Activated CD8-positive, alpha-beta T cell treated with anti-CD3 and anti-CD28 coated beads, Interleukin-2, amount 10 ng/mL, durations not matched to agents 7 days and 5 days (primary cell): ENCODE measurements around the gene RET. TPM values are rescaled to one million over a fixed set of nuclear protein-coding genes. Genes with fewer than 3 reads are reported as not detected.
A peak's percentile ranks its signal among the peaks of the same experiment; 100 is the strongest.

ENCODE experiments used
- ATAC-seq: fragments of 150-1000 bp; cut with Tn5 transposase; one replicate; pipeline ENCODE4 v1.10.0; 2021; ENCODE audit warnings: moderate library complexity
- CTCF ChIA-PET: fragments of 350-600 bp; sonication (Branson Sonifier 250); formaldehyde crosslinking; loops from one replicate; lab custom pipeline; 2021; ENCODE audit warnings: antibody characterized with exemption; lab: Charles Lee
- POLR2A ChIA-PET: fragments of 350-600 bp; sonication (Branson Sonifier 250); formaldehyde crosslinking; loops from one replicate; lab custom pipeline; 2021; ENCODE audit warnings: antibody characterized with exemption; lab: Charles Lee
- DNase-seq: peaks from one replicate; pipeline ENCODE4 v3.0.0-alpha.2; 2020
- H3K27ac Mint-ChIP-seq: one replicate; pipeline ENCODE4 v1.8.0; 2021; ENCODE audit warnings: mild to moderate bottlenecking, mixed read lengths
- H3K27me3 Mint-ChIP-seq: one replicate; pipeline ENCODE4 v1.8.0; 2021; ENCODE audit warnings: low read depth, mixed read lengths
- H3K36me3 Mint-ChIP-seq: one replicate; pipeline ENCODE4 v1.8.0; 2021; ENCODE audit warnings: low read depth, mixed read lengths
- H3K4me1 Mint-ChIP-seq: one replicate; pipeline ENCODE4 v1.8.0; 2021; ENCODE audit warnings: low read depth, mixed read lengths
- H3K4me3 Mint-ChIP-seq: one replicate; pipeline ENCODE4 v1.8.0; 2021; ENCODE audit warnings: mild to moderate bottlenecking, mixed read lengths
- H3K9me3 Mint-ChIP-seq: one replicate; pipeline ENCODE4 v1.8.0; 2022; ENCODE audit warnings: mixed read lengths; ENCODE audit not compliant: insufficient read depth
- total RNA-seq, 2 experiments: library from RNA; stranded (reverse); gene quantifications; one replicate each; pipeline ENCODE4 v1.2.3, GENCODE V29; 2021

The RET gene
- total RNA-seq, 2 experiments from 2014 or later = 0.13 to 0.34 TPM

DNA sequence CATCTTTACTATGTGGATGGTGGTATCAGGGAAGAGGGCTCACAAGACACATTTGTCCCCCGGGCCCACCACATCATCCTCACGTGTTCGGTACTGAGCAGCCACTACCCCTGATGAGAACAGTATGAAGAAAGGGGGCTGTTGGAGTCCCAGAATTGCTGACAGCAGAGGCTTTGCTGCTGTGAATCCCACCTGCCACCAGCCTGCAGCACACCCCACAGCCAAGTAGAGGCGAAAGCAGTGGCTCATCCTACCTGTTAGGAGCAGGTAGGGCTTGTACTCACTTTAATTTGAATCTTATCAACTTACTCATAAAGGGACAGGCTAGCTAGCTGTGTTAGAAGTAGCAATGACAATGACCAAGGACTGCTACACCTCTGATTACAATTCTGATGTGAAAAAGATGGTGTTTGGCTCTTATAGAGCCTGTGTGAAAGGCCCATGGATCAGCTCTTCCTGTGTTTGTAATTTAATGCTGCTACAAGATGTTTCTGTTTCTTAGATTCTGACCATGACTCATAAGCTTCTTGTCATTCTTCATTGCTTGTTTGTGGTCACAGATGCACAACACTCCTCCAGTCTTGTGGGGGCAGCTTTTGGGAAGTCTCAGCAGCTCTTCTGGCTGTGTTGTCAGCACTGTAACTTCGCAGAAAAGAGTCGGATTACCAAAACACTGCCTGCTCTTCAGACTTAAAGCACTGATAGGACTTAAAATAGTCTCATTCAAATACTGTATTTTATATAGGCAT lies 52.3 kb downstream of the RET start:
- Mint-ChIP-seq H3K27me3 (no peaks in the 10 kb centered on the region), H3K36me3 (no peaks in the 10 kb centered on the region), H3K27ac (peak overlapping the region; percentile 63), H3K4me3 (peak overlapping the region; percentile 24), H3K9me3 (no peaks in the 10 kb centered on the region), H3K4me1 (peaks cover 61% of the 10 kb centered on the region)
- DNase-seq (peak; percentile 57), ATAC-seq (peak; percentile 81)
- POLR2A ChIA-PET = interaction anchor here (1.0 to 8.0 kb wide), 3 partner anchors 8 to 14 kb away, joined by 3 to 101 read pairs (median 15); partner anchors contain the start of gene CSGALNACT2
- CTCF ChIA-PET = interaction anchor here (0.6 to 1.8 kb wide), 6 partner anchors 8 to 323 kb away, joined by 3 to 14 read pairs (median 4); partner anchors contain the start of gene CSGALNACT2

DNA sequence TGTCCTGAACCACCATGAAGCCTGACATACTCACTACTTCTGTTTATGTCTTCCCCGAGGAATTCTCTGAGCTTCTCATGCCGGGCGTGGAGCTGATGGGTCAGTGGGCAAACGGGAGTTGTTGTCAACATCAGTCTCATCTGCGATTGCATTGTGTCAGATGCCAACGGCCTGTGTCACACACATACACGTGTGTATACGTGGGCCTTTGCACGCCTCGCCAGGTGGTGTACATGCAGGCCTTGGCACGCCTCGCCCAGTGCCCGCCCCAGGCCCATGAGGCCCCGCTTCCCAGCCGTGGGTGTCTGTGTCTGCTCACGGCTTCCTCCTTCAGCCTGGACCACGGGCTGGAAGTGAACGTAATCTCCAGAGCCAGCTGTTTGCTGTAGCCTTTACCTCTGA lies 53.9 kb downstream of the RET start:
- no peak overlapping the region for H3K27ac Mint-ChIP-seq
- CTCF ChIA-PET = interaction anchor here (1.2 kb wide), 1 partner anchor 10 kb away, joined by 4 read pairs; no protein-coding TSS in a partner anchor
- H3K4me3 Mint-ChIP-seq = no peak overlapping the region
- no peaks in the 10 kb centered on the region for H3K9me3 Mint-ChIP-seq
- DNase-seq (peak; percentile 18), ATAC-seq (no peak)
- H3K4me1 Mint-ChIP-seq = peaks cover 70% of the 10 kb centered on the region
- H3K36me3 Mint-ChIP-seq = peaks cover 4% of the 10 kb centered on the region
- POLR2A ChIA-PET = interaction anchor here (2.3 to 8.0 kb wide), 2 partner anchors 9 to 10 kb away, joined by 15 to 101 read pairs; partner anchors contain the start of gene CSGALNACT2
- no peaks in the 10 kb centered on the region for H3K27me3 Mint-ChIP-seq

DNA sequence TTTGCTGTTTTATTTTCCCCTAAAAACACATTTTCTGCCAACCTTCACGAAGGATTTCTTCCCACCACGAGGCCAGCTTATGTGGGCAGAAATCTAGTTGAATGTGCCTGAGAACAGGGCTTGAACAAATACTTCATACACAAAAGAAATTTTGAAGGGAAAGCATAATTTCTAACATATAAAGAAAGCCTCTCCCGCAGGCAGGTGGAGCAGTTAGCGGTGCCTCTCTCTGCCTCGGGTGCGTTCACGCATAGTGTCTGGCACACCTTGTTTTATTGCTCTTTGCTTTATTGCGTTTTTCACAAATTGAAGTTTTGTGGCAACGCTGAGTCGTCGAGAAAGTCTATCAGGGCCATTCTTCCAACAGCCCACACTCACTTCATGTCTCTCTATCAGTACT lies 54.4 kb downstream of the RET start:
- Mint-ChIP-seq H3K36me3 (peaks cover 8% of the 10 kb centered on the region), H3K27ac (no peak overlapping the region), H3K4me3 (no peak overlapping the region), H3K9me3 (no peaks in the 10 kb centered on the region), H3K4me1 (peaks cover 71% of the 10 kb centered on the region), H3K27me3 (no peaks in the 10 kb centered on the region)
- ATAC-seq = no peak
- peak; percentile 16 for DNase-seq
- POLR2A ChIA-PET = interaction anchor here (8.0 kb wide), 1 partner anchor 8 kb away, joined by 101 read pairs; the partner anchor contains the start of gene CSGALNACT2
- CTCF ChIA-PET = no interaction called here

DNA sequence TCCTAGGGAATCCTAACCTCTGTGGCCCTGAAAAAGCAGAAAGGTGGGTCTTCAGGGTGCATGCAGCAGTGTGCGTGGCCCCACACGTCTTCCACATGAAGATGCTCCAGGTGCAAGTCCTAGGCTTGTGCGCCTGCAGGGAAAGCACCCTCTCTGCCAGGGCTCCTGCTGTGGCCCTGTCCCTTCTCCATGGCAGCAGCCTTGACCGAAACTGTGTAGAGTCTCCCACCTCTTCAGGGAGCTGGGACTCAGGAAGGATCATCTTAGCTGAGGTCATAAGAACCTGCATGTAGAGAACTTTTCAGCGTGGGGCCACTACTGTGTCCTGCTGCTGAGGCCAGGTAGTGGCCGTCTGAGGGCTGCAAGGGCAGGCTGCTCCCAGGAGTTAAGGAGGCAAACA lies 55.0 kb downstream of the RET start:
- H3K36me3 Mint-ChIP-seq = peaks cover 11% of the 10 kb centered on the region
- peaks cover 71% of the 10 kb centered on the region for H3K4me1 Mint-ChIP-seq
- ChIA-PET POLR2A (no interaction called here), CTCF (interaction anchor here (1.6 to 2.0 kb wide), 2 partner anchors 10 to 70 kb away, joined by 5 to 20 read pairs; no protein-coding TSS in a partner anchor)
- H3K27ac Mint-ChIP-seq = no peak overlapping the region
- H3K4me3 Mint-ChIP-seq = no peak overlapping the region
- ATAC-seq = no peak
- no peaks in the 10 kb centered on the region for H3K27me3 Mint-ChIP-seq
- H3K9me3 Mint-ChIP-seq = no peaks in the 10 kb centered on the region
- DNase-seq = peak; percentile 17

DNA sequence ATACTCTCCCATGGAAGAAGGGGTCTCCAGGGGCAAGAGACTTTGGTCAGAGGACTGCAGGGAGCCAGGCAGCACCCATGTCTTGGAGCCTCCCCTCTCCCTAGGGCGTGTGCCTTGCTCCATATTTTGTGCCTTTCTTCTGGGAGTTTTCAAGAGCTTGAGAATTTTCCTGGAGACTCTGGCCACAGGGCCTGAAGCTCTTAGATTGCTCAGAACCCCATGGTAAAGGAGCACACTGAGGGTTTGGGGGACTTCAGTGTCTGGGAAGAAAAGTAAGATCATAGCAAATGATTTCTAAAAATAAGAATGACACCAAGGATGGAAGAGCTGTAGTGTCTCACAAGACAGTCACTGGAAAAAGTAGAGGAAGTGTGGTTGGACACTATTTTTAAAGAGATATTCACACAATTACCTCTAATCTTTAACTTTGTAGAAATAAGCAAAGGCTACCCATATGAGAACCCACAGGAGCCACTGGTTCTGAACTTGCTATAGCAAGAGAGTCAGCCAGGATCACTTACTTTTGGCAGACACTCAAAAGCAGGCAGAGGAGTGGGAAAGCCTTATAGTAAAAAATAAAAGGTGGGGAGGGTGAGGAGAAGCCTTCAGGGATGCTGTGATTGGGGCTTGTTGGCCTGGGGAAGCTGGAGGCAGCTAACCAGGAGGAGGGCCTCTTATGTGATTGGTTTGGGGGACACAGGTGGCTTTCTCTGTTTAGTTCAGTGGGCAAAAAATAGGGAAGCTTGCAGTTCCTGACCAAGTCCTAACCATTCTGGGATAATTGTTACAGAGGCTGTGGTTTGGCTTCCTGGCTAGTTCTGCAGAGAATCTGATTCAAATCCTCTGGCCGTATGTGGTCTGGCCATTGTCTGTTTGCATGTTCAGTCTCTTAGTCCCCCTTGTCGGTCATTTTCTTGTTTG lies 56.3 kb downstream of the RET start:
- Mint-ChIP-seq H3K9me3 (no peaks in the 10 kb centered on the region), H3K36me3 (peaks cover 13% of the 10 kb centered on the region), H3K4me3 (no peak overlapping the region), H3K27ac (no peak overlapping the region), H3K4me1 (peaks cover 59% of the 10 kb centered on the region), H3K27me3 (no peaks in the 10 kb centered on the region)
- ChIA-PET POLR2A (no interaction called here), CTCF (interaction anchor here (0.8 to 2.0 kb wide), 3 partner anchors 11 to 247 kb away, joined by 3 to 20 read pairs (median 5); no protein-coding TSS in a partner anchor)
- peak; percentile 14 for DNase-seq
- ATAC-seq = no peak

DNA sequence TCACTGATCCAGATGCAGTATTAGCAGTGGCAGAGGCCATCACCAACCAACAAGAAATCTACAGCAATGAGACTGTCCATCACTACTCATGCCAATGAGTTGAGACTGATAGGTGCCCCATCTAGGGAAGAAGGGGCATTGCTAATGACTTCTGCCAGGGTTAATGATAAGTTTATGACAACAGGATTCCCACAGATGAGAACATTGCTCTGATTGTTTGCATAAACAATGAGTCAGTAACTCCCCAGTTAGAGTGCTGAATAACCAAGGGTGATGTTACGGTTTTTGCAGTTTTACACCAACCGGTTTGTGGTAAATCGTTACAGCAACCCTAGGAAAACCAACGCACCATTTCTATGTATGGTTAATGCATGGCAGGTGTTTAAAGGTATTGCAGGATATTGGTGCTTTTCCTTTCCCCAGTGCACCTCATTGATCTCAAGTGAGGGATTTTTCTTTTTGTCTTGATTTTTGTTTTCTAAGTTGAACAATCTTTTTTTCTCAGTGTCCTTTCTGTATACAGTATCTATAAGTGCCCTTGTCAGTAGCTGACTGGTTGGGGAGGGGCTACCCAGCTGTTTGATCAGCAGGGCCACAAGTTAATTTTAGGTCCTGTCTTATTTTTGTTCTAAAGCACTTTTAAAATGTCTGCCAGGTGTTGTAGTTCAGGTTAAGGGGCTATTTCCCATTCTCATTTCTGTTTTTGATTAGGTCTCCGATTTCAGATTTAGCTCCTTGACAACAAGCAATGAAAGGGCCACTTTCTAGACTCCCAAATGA lies 57.4 kb downstream of the RET start:
- Mint-ChIP-seq H3K27me3 (no peaks in the 10 kb centered on the region), H3K27ac (no peak overlapping the region), H3K36me3 (peaks cover 20% of the 10 kb centered on the region), H3K9me3 (no peaks in the 10 kb centered on the region), H3K4me3 (no peak overlapping the region), H3K4me1 (peaks cover 47% of the 10 kb centered on the region)
- DNase-seq (peak; percentile 12), ATAC-seq (no peak)
- POLR2A ChIA-PET = interaction anchor here (0.5 to 2.7 kb wide), 2 partner anchors 13 to 48 kb away, joined by 4 to 19 read pairs; no protein-coding TSS in a partner anchor
- CTCF ChIA-PET = no interaction called here

DNA sequence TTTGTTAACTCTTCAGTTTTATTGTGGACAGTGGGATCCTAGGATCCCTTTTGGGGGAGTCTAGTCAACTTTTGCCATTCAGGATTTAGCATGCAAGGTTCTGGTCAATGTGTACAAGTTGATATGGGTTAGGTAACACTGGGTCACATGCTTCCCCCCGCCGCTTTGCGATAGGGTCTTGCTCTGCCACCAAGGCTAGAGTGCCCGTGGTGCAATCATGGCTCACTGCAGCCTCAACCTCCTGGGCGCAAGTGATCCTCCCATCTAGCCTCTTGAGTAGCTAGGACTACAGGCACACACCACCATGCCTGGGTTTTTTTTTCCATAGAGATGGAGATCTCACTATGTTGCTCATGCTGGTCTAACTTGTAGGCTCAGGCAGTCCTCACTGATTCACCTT lies 58.2 kb downstream of the RET start:
- Mint-ChIP-seq H3K4me3 (no peak overlapping the region), H3K27ac (no peak overlapping the region), H3K27me3 (no peaks in the 10 kb centered on the region), H3K36me3 (peaks cover 25% of the 10 kb centered on the region), H3K4me1 (peaks cover 47% of the 10 kb centered on the region), H3K9me3 (no peaks in the 10 kb centered on the region)
- ATAC-seq (no peak), DNase-seq (no peak)
- CTCF ChIA-PET = no interaction called here
- POLR2A ChIA-PET = interaction anchor here (0.5 to 2.7 kb wide), 2 partner anchors 14 to 47 kb away, joined by 4 to 19 read pairs; no protein-coding TSS in a partner anchor

DNA sequence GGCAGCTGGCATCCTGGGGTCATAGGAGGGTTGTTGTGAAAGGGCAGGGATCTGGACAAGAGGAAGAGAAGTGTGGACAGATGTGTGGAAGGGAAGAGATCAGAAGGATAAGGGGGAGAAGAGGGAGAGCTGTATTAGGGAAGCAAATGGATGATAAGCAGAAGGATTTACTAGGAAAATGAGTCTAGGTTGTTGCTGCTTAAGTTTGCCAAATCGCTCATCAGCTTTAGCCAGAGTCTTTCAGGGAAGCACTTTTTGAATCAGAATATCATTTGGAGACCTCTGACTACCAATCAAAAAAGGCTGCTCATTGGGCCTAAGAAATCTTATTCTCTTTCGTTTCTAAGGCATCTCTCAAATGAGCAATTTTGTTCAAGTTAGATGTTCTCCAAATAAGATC lies 58.8 kb downstream of the RET start:
- peaks cover 28% of the 10 kb centered on the region for H3K36me3 Mint-ChIP-seq
- H3K9me3 Mint-ChIP-seq = no peaks in the 10 kb centered on the region
- ChIA-PET POLR2A (interaction anchor here (2.7 kb wide), 1 partner anchor 14 kb away, joined by 19 read pairs; no protein-coding TSS in a partner anchor), CTCF (no interaction called here)
- H3K4me1 Mint-ChIP-seq = peaks cover 49% of the 10 kb centered on the region
- DNase-seq = no peak
- no peak for ATAC-seq
- no peak overlapping the region for H3K27ac Mint-ChIP-seq
- H3K4me3 Mint-ChIP-seq = peak overlapping the region; percentile 4
- H3K27me3 Mint-ChIP-seq = no peaks in the 10 kb centered on the region

DNA sequence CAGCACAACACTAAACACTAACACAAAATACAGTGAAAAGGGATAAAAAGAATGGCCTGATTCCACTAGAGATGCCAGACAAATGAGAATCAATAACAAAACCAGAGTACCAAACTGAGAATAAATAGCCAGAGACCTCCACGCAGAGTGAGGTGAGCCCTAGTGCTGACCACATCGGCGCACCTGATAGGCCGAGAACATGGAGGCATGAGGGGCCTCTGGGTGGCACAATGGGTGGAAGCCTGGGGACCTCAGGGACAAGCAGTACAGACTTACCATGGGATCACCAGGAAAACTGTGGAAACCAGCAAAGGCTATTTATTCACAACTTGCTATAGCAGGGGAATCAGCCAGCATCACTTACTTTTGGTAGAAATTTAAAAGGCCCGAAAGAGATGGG lies 59.6 kb downstream of the RET start:
- Mint-ChIP-seq H3K4me3 (peak overlapping the region; percentile 92), H3K4me1 (peaks cover 51% of the 10 kb centered on the region), H3K27ac (no peak overlapping the region), H3K27me3 (no peaks in the 10 kb centered on the region), H3K9me3 (no peaks in the 10 kb centered on the region), H3K36me3 (peaks cover 30% of the 10 kb centered on the region)
- POLR2A ChIA-PET = interaction anchor here (2.7 to 5.0 kb wide), 2 partner anchors 15 kb away, joined by 19 to 155 read pairs; no protein-coding TSS in a partner anchor
- ATAC-seq (no peak), DNase-seq (peak; percentile 19)
- CTCF ChIA-PET = interaction anchor here (5.1 kb wide), 1 partner anchor 14 kb away, joined by 46 read pairs; no protein-coding TSS in a partner anchor

DNA sequence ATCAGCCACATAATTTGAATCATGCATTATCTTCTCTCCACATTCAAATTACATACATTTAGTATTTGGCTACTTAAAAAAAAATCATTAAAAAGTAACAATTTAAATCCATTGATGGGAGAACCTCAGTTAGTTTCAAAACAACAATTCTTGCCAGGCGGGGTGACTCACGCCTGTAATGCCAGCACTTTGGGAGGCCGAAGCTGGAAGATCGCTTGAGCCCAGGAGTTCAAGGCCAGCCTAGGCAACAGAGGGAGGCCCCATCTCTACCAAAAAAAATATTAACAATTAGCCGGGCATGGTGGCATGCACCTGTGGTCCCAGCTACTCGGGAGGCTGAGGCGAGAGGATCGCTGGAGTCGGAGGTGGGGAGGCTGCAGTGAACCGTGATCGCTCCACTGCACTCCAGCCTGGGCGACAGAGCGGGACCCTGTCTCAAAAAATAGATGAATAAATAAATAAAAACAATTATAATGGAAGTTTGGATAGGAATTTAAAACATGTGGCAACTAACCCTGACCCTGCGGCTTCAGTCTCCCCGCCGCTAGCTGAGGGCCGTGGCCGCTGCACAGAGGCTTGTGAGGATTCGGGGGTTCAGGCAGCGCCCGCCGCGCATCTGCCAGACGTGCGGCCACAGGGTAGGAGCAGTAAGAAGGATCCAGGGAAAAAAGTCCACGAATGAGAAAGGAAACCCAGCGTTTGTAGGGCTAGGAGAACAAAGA lies 60.3 kb downstream of the RET start:
- H3K4me3 Mint-ChIP-seq = peak overlapping the region; percentile 92
- DNase-seq (no peak), ATAC-seq (no peak)
- H3K27me3 Mint-ChIP-seq = no peaks in the 10 kb centered on the region
- peaks cover 56% of the 10 kb centered on the region for H3K4me1 Mint-ChIP-seq
- H3K27ac Mint-ChIP-seq = peak overlapping the region; percentile 96
- CTCF ChIA-PET = interaction anchor here (1.0 to 5.3 kb wide), 5 partner anchors 8 to 66 kb away, joined by 3 to 46 read pairs (median 14); no protein-coding TSS in a partner anchor
- POLR2A ChIA-PET = interaction anchor here (1.0 to 5.4 kb wide), 6 partner anchors 10 to 260 kb away, joined by 3 to 155 read pairs (median 14); no protein-coding TSS in a partner anchor
- H3K36me3 Mint-ChIP-seq = peaks cover 33% of the 10 kb centered on the region
- no peaks in the 10 kb centered on the region for H3K9me3 Mint-ChIP-seq
